ENCODE measurements around the gene NTN1. TPM values are rescaled to one million over a fixed set of nuclear protein-coding genes. Genes with fewer than 3 reads are reported as not detected.

Gene NTN1
- total RNA-seq, 1 donor = 0.81 TPM

GRCh38 chr17:9107527-9107926, 86.2 kb downstream of the NTN1 start:
- no peak for TF ChIP-seq CTCF (IDR thresholded peaks at IDR 0.05; ENCODE audit: insufficient read depth, low read length)
- H3K4me3 ChIP-seq (ENCODE audit: low read depth, low read length) = no peak overlapping the region
- DNase-seq (ENCODE audit: low read depth) = no peak

GRCh38 chr17:9108146-9108545, 86.8 kb downstream of the NTN1 start:
- no peak overlapping the region for H3K4me3 ChIP-seq (ENCODE audit: low read depth, low read length)
- DNase-seq (ENCODE audit: low read depth) = no peak
- no peak for TF ChIP-seq CTCF (IDR thresholded peaks at IDR 0.05; ENCODE audit: insufficient read depth, low read length)

- no peak overlapping the region for H3K4me3 ChIP-seq (ENCODE audit: low read depth, low read length)
- no peak for TF ChIP-seq CTCF (IDR thresholded peaks at IDR 0.05; ENCODE audit: insufficient read depth, low read length)
- no peak for DNase-seq (ENCODE audit: low read depth)
These were observed 88.6 kb downstream of the NTN1 start for GRCh38 chr17:9109933-9110332.

- H3K4me3 ChIP-seq (ENCODE audit: low read depth, low read length) = no peak overlapping the region
- TF ChIP-seq CTCF (IDR thresholded peaks at IDR 0.05; ENCODE audit: insufficient read depth, low read length) = no peak
- no peak for DNase-seq (ENCODE audit: low read depth)
These were observed 89.2 kb downstream of the NTN1 start for GRCh38 chr17:9110501-9110900.

- H3K4me3 ChIP-seq (ENCODE audit: low read depth, low read length) = peak overlapping the region; percentile 50
- DNase-seq (ENCODE audit: low read depth) = peak; percentile 38
These were observed 94.2 kb downstream of the NTN1 start for GRCh38 chr17:9115214-9116191.

GRCh38 chr17:9116311-9116835, 95.1 kb downstream of the NTN1 start:
- no peak for TF ChIP-seq CTCF (IDR thresholded peaks at IDR 0.05; ENCODE audit: insufficient read depth, low read length)
- no peak overlapping the region for H3K4me3 ChIP-seq (ENCODE audit: low read depth, low read length)
- DNase-seq (ENCODE audit: low read depth) = no peak

More at GRCh38 chr17:9115214-9116191, 94.2 kb downstream of the NTN1 start:
- peak; percentile 34 for TF ChIP-seq CTCF (IDR thresholded peaks at IDR 0.05; ENCODE audit: insufficient read depth, low read length)
